Liver (tissue), 9 donors: ENCODE data around the gene PHC3. TPM values are rescaled to one million over a fixed set of nuclear protein-coding genes. Genes with fewer than 3 reads are reported as not detected.

Experiments
- DNase-seq: peaks from one replicate; pipeline ENCODE4 v3.0.0-alpha.2; 2017; ENCODE audit warnings: low spot score
- H3K27ac ChIP-seq, 2 donors: one replicate each; pipeline ENCODE4 v1.7.0; 2013; ENCODE audit warnings: inconsistent platforms in 2 of 2, low read length in 2 of 2, control low read depth in 1 of 2, low read depth in 1 of 2, mild to moderate bottlenecking in 1 of 2
- H3K27me3 ChIP-seq, 4 donors: one replicate each; pipeline versions ENCODE4 v1.6.1 to v1.7.0; 2013; ENCODE audit warnings: low read length in 3 of 4, inconsistent platforms in 1 of 4, mild to moderate bottlenecking in 1 of 4, moderate library complexity in 1 of 4; ENCODE audit not compliant: control insufficient read depth in 4 of 4, insufficient read depth in 4 of 4
- H3K36me3 ChIP-seq, 4 donors: one replicate each; pipeline versions ENCODE4 v1.6.1 to v1.7.0; 2013; ENCODE audit warnings: low read length in 3 of 4, mild to moderate bottlenecking in 3 of 4, low read depth in 1 of 4, moderate library complexity in 1 of 4; ENCODE audit not compliant: control insufficient read depth in 4 of 4, insufficient read depth in 3 of 4
- H3K4me1 ChIP-seq, 4 donors: one replicate each; pipeline versions ENCODE4 v1.6.1 to v1.7.0; 2013; ENCODE audit warnings: low read length in 3 of 4, mild to moderate bottlenecking in 3 of 4, moderate library complexity in 1 of 4; ENCODE audit not compliant: control insufficient read depth in 4 of 4, insufficient read depth in 4 of 4
- H3K4me3 ChIP-seq, 3 donors: one replicate each; pipeline versions ENCODE4 v1.6.1 to v1.7.0; 2013; ENCODE audit warnings: low read length in 3 of 3, control low read depth in 1 of 3, low read depth in 1 of 3, mild to moderate bottlenecking in 1 of 3
- H3K9ac ChIP-seq, 2 donors: one replicate each; pipeline ENCODE4 v1.7.0; 2013; ENCODE audit warnings: low read length in 2 of 2, mild to moderate bottlenecking in 2 of 2, moderate library complexity in 2 of 2, control low read depth in 1 of 2, low read depth in 1 of 2
- H3K9me3 ChIP-seq, 4 donors: one replicate each; pipeline versions ENCODE4 v1.6.1 to v1.7.0; 2013; ENCODE audit warnings: low read length in 3 of 4; ENCODE audit not compliant: control insufficient read depth in 4 of 4
- ATF3 ChIP-seq: IDR thresholded peaks from 2 replicates; pipeline ENCODE4 v1.6.1; 2016; ENCODE audit warnings: antibody characterized with exemption
- CTCF ChIP-seq: fragments of 150-350 bp; IDR thresholded peaks from 2 replicates; pipeline ENCODE4 v1.5.1; 2017; ENCODE audit warnings: improper control_type of control experiment, low read depth, low read length; ENCODE audit not compliant: missing input control
- EGR1 ChIP-seq, 2 donors: IDR thresholded peaks; 2 replicates each; pipeline ENCODE4 v1.6.1; 2016 to 2018; ENCODE audit warnings: antibody characterized with exemption in 2 of 2, low read depth in 2 of 2
- FOXA1 ChIP-seq: IDR thresholded peaks from 2 replicates; pipeline ENCODE4 v1.6.1; 2016; ENCODE audit warnings: antibody characterized with exemption
- FOXA2 ChIP-seq: IDR thresholded peaks from 2 replicates; pipeline ENCODE4 v1.6.1; 2016; ENCODE audit warnings: antibody characterized with exemption
- GABPA ChIP-seq, 2 donors: IDR thresholded peaks in 1 of 2; conservative IDR thresholded peaks in 1 of 2; 2 replicates each; pipeline ENCODE4 v1.6.1; 2016; ENCODE audit warnings: antibody characterized with exemption in 2 of 2, mild to moderate bottlenecking in 1 of 2, moderate library complexity in 1 of 2
- HNF4A ChIP-seq, 2 donors: conservative IDR thresholded peaks; 2 replicates each; pipeline ENCODE4 v1.6.1; 2016; ENCODE audit warnings: antibody characterized with exemption in 2 of 2, mild to moderate bottlenecking in 2 of 2
- HNF4G ChIP-seq: IDR thresholded peaks from 2 replicates; pipeline ENCODE4 v1.6.1; 2016; ENCODE audit warnings: antibody characterized with exemption
- JUND ChIP-seq, 2 donors: IDR thresholded peaks; 2 replicates each; pipeline ENCODE4 v1.6.1; 2016; ENCODE audit warnings: antibody characterized with exemption in 2 of 2
- MAX ChIP-seq: IDR thresholded peaks from 2 replicates; pipeline ENCODE4 v1.6.1; 2016; ENCODE audit warnings: antibody characterized with exemption
- NR2F2 ChIP-seq: IDR thresholded peaks from 2 replicates; pipeline ENCODE4 v1.6.1; 2016; ENCODE audit warnings: antibody characterized with exemption
- RAD21 ChIP-seq, 2 donors: IDR thresholded peaks; 2 replicates each; pipeline ENCODE4 v1.6.1; 2016; ENCODE audit warnings: antibody characterized with exemption in 2 of 2, mild to moderate bottlenecking in 2 of 2
- REST ChIP-seq: IDR thresholded peaks from 2 replicates; pipeline ENCODE4 v1.6.1; 2016; ENCODE audit warnings: antibody characterized with exemption, mild to moderate bottlenecking
- RXRA ChIP-seq, 2 donors: IDR thresholded peaks; 2 replicates each; pipeline ENCODE4 v1.6.1; 2017 to 2018; ENCODE audit warnings: antibody characterized with exemption in 2 of 2, mild to moderate bottlenecking in 1 of 2
- SP1 ChIP-seq: IDR thresholded peaks from 2 replicates; pipeline ENCODE4 v1.6.1; 2018; ENCODE audit warnings: antibody characterized with exemption, mild to moderate bottlenecking
- TAF1 ChIP-seq: conservative IDR thresholded peaks from 2 replicates; pipeline ENCODE4 v1.6.1; 2016; ENCODE audit warnings: antibody characterized with exemption, mild to moderate bottlenecking
- YY1 ChIP-seq: IDR thresholded peaks from 2 replicates; pipeline ENCODE4 v1.6.1; 2016; ENCODE audit warnings: antibody characterized with exemption, mild to moderate bottlenecking
- ZBTB33 ChIP-seq: IDR thresholded peaks from 2 replicates; pipeline ENCODE4 v1.6.1; 2016; ENCODE audit warnings: antibody characterized with exemption
- WGBS: extraction: QIAGEN DNeasy Blood & Tissue Kit; methylation state at CpG from one replicate; pipeline ENCODE4 v1.1.7; 2013; 5-methylcytosine and 5-hydroxymethylcytosine counted together
- polyA plus RNA-seq, 2 donors: library from polyadenylated mRNA; stranded (reverse) in 1 of 2; unstranded in 1 of 2; fragments of 200-250 nt in 1 of 2; fragments of >200 nt in 1 of 2; fragmentation: Nextera tagmentation in 1 of 2; extraction: Ambion mirVana in 1 of 2; gene quantifications; one replicate each; pipeline versions ENCODE4 v1.2.1 to v1.2.3, GENCODE V29; 2013 to 2015
- total RNA-seq, 2 donors: library from RNA; depleted of rRNA; stranded (reverse); fragments of >200 nt; gene quantifications; one replicate each; pipeline ENCODE4 v1.2.3, GENCODE V29; 2014
- donor health status: healthy.
- donor health status: healthy.
- donor health status: healthy.
- donor health status: healthy.
- donor health status: healthy.

PHC3 gene
- total and polyA plus RNA-seq, 4 donors: 3.9 to 44.7 (median 24.2) TPM

- TF ChIP-seq RXRA (IDR thresholded peaks at IDR 0.05): no peak
- TF ChIP-seq FOXA2: no peak
- no peak for TF ChIP-seq NR2F2
- TF ChIP-seq ATF3: no peak
- no peak for TF ChIP-seq RAD21 (IDR thresholded peaks at IDR 0.05)
- TF ChIP-seq JUND (IDR thresholded peaks at IDR 0.05): no peak
- no peak for TF ChIP-seq ZBTB33
- no peak for TF ChIP-seq GABPA (IDR thresholded peaks at IDR 0.05 in 1 of 2, conservative IDR thresholded peaks at IDR 0.05 in 1 of 2)
- TF ChIP-seq YY1: no peak
- no peak for TF ChIP-seq FOXA1
- TF ChIP-seq HNF4A (conservative IDR thresholded peaks at IDR 0.05): no peak
- no peak for TF ChIP-seq SP1
- no peak for TF ChIP-seq TAF1
- TF ChIP-seq HNF4G: no peak
- TF ChIP-seq MAX: no peak
- no peak for TF ChIP-seq EGR1 (IDR thresholded peaks at IDR 0.05; ENCODE audit: low read depth in 2 of 2)
- TF ChIP-seq CTCF: no peak
- TF ChIP-seq REST: no peak
- H3K36me3 ChIP-seq: no peaks in the 10 kb centered on the region
- peaks cover 0 to 1% (median 0%) of the 10 kb centered on the region in 4 donors for H3K4me1 ChIP-seq
- WGBS: 99% methylated on average over 1 of the region's 1 CpG
- no peaks in the 10 kb centered on the region for H3K9me3 ChIP-seq
- no peaks in the 10 kb centered on the region for H3K27me3 ChIP-seq
- no peak overlapping the region for H3K9ac ChIP-seq
- no peak overlapping the region for H3K4me3 ChIP-seq
- no peak overlapping the region for H3K27ac ChIP-seq
- no peak for DNase-seq
Observed at GRCh38 chr3:170211668-170212067, 30.1 kb upstream of the PHC3 start.
